ENCODE measurements around the gene HES5. TPM values are rescaled to one million over a fixed set of nuclear protein-coding genes. Genes with fewer than 3 reads are reported as not detected.

Gene HES5
- total RNA-seq, 1 donor from 2014 or later: not detected

- Mint-ChIP-seq H3K4me1 (peaks cover 4% of the 10 kb centered on the region), H3K27me3 (no peaks in the 10 kb centered on the region), H3K9me3 (no peaks in the 10 kb centered on the region), H3K27ac (no peak overlapping the region), H3K36me3 (ENCODE audit: low read depth) (peaks cover 35% of the 10 kb centered on the region), H3K4me3 (no peak overlapping the region)
- no peak for DNase-seq
- intact Hi-C loops (cut with micrococcal nuclease): no loop called here
Measured at GRCh38 chr1:2566101-2567045, 36.3 kb upstream of the HES5 start.

GRCh38 chr1:2564815-2565374 is 34.8 kb upstream of the HES5 start:
- Mint-ChIP-seq H3K4me1 (peaks cover 7% of the 10 kb centered on the region), H3K27ac (no peak overlapping the region)
- intact Hi-C loops (cut with micrococcal nuclease): no loop called here

GRCh38 chr1:2564006-2564814 is 34.1 kb upstream of the HES5 start:
- no peak for DNase-seq
- peaks cover 7% of the 10 kb centered on the region for H3K4me1 Mint-ChIP-seq
- H3K27me3 Mint-ChIP-seq: no peaks in the 10 kb centered on the region
- H3K36me3 Mint-ChIP-seq (ENCODE audit: low read depth): peaks cover 34% of the 10 kb centered on the region
- intact Hi-C loops (cut with micrococcal nuclease): no loop called here
- no peaks in the 10 kb centered on the region for H3K9me3 Mint-ChIP-seq
- H3K4me3 Mint-ChIP-seq: no peak overlapping the region
- no peak overlapping the region for H3K27ac Mint-ChIP-seq

More at GRCh38 chr1:2564815-2565374, 34.8 kb upstream of the HES5 start:
- Mint-ChIP-seq H3K27me3 (no peaks in the 10 kb centered on the region), H3K9me3 (no peaks in the 10 kb centered on the region), H3K36me3 (ENCODE audit: low read depth) (peaks cover 31% of the 10 kb centered on the region), H3K4me3 (no peak overlapping the region)
- no peak for DNase-seq

DNA sequence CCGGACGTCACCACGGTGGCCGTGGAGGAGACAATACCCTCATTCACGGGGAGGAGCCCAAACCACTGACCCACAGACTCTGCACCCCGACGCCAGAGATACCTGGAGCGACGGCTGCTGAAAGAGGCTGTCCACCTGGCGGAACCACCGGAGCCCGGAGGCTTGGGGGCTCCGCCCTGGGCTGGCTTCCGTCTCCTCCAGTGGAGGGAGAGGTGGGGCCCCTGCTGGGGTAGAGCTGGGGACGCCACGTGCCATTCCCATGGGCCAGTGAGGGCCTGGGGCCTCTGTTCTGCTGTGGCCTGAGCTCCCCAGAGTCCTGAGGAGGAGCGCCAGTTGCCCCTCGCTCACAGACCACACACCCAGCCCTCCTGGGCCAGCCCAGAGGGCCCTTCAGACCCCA is 33.1 kb upstream of the HES5 start:
- peaks cover 10% of the 10 kb centered on the region for H3K4me1 Mint-ChIP-seq
- H3K27me3 Mint-ChIP-seq: no peaks in the 10 kb centered on the region
- no peak overlapping the region for H3K27ac Mint-ChIP-seq
- H3K36me3 Mint-ChIP-seq (ENCODE audit: low read depth): peaks cover 36% of the 10 kb centered on the region
- DNase-seq: no peak
- H3K4me3 Mint-ChIP-seq: no peak overlapping the region
- no peaks in the 10 kb centered on the region for H3K9me3 Mint-ChIP-seq
- intact Hi-C loops (cut with micrococcal nuclease): no loop called here

GRCh38 chr1:2561898-2562895 is 32.1 kb upstream of the HES5 start:
- DNase-seq: no peak
- intact Hi-C loops (cut with micrococcal nuclease): no loop called here
- no peaks in the 10 kb centered on the region for H3K27me3 Mint-ChIP-seq
- H3K36me3 Mint-ChIP-seq (ENCODE audit: low read depth): peaks cover 41% of the 10 kb centered on the region
- H3K9me3 Mint-ChIP-seq: no peaks in the 10 kb centered on the region
- H3K4me3 Mint-ChIP-seq: no peak overlapping the region
- no peak overlapping the region for H3K27ac Mint-ChIP-seq
- peaks cover 12% of the 10 kb centered on the region for H3K4me1 Mint-ChIP-seq

- Mint-ChIP-seq H3K4me3 (peak overlapping the region; percentile 61), H3K9me3 (no peaks in the 10 kb centered on the region), H3K27me3 (no peaks in the 10 kb centered on the region), H3K4me1 (peaks cover 12% of the 10 kb centered on the region), H3K27ac (peak overlapping the region; percentile 82), H3K36me3 (ENCODE audit: low read depth) (peaks cover 48% of the 10 kb centered on the region)
- DNase-seq: no peak
- intact Hi-C loops (cut with micrococcal nuclease): no loop called here
Measured at GRCh38 chr1:2561446-2561845, 31.4 kb upstream of the HES5 start.

GRCh38 chr1:2560299-2561073 is 30.4 kb upstream of the HES5 start:
- Mint-ChIP-seq H3K27ac (no peak overlapping the region), H3K27me3 (no peaks in the 10 kb centered on the region), H3K36me3 (ENCODE audit: low read depth) (peaks cover 53% of the 10 kb centered on the region), H3K4me1 (peaks cover 14% of the 10 kb centered on the region), H3K4me3 (no peak overlapping the region), H3K9me3 (no peaks in the 10 kb centered on the region)
- intact Hi-C loops (cut with micrococcal nuclease): no loop called here
- no peak for DNase-seq

GRCh38 chr1:2559509-2560298 is 29.6 kb upstream of the HES5 start:
- DNase-seq: no peak
- H3K9me3 Mint-ChIP-seq: no peaks in the 10 kb centered on the region
- H3K4me1 Mint-ChIP-seq: peaks cover 18% of the 10 kb centered on the region
- intact Hi-C loops (cut with micrococcal nuclease): no loop called here
- no peak overlapping the region for H3K27ac Mint-ChIP-seq
- no peak overlapping the region for H3K4me3 Mint-ChIP-seq
- no peaks in the 10 kb centered on the region for H3K27me3 Mint-ChIP-seq
- peaks cover 55% of the 10 kb centered on the region for H3K36me3 Mint-ChIP-seq (ENCODE audit: low read depth)

DNA sequence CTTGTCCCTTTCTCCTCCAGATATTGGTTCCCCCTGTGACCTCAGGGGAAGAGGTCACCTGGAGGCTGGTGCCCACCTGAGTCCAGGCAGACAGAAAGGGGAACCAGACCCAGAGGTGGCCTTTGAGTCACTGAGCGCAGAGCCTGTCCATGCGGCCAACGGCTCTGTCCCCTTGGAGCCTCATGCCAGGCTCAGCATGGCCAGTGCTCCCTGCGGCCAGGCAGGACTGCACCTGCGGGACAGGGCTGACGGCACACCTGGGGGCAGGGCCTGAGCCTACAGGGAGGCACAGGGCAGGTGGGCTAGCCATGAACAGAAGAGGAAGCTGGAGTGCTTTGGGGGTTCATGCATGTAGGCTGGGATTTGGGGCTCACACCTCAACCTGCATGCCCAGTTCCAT is 28.8 kb upstream of the HES5 start:
- Mint-ChIP-seq H3K4me1 (peaks cover 25% of the 10 kb centered on the region), H3K36me3 (ENCODE audit: low read depth) (peaks cover 54% of the 10 kb centered on the region), H3K4me3 (peak overlapping the region; percentile 76), H3K27ac (peak overlapping the region; percentile 60), H3K9me3 (no peaks in the 10 kb centered on the region), H3K27me3 (no peaks in the 10 kb centered on the region)
- DNase-seq: no peak
- intact Hi-C loops (cut with micrococcal nuclease): no loop called here

- no peaks in the 10 kb centered on the region for H3K27me3 Mint-ChIP-seq
- peaks cover 28% of the 10 kb centered on the region for H3K4me1 Mint-ChIP-seq
- H3K36me3 Mint-ChIP-seq (ENCODE audit: low read depth): peaks cover 49% of the 10 kb centered on the region
- H3K4me3 Mint-ChIP-seq: peak overlapping the region; percentile 99
- peak overlapping the region; percentile 98 for H3K27ac Mint-ChIP-seq
- no peaks in the 10 kb centered on the region for H3K9me3 Mint-ChIP-seq
- DNase-seq: no peak
- intact Hi-C loops (cut with micrococcal nuclease): no loop called here
Measured at GRCh38 chr1:2558420-2558819, 28.4 kb upstream of the HES5 start.

GRCh38 chr1:2557482-2558400 is 27.7 kb upstream of the HES5 start:
- intact Hi-C loops (cut with micrococcal nuclease): no loop called here
- Mint-ChIP-seq H3K4me1 (peaks cover 28% of the 10 kb centered on the region), H3K4me3 (peak overlapping the region; percentile 99), H3K27ac (peak overlapping the region; percentile 98), H3K27me3 (no peaks in the 10 kb centered on the region), H3K9me3 (no peaks in the 10 kb centered on the region), H3K36me3 (ENCODE audit: low read depth) (peaks cover 47% of the 10 kb centered on the region)
- no peak for DNase-seq

Measured in activated CD4-positive, alpha-beta T cell treated with anti-CD3 and anti-CD28 coated beads, Interleukin-2, amount 10 ng/mL, durations not matched to agents 24 days and 14 days (primary cell).